ENCODE results near the gene POU1F1.
"Not testable (repeated sequence)": the region's sequence is repeated elsewhere in the genome, so short reads cannot be mapped to it uniquely, and the experiment has no call there.

The POU1F1 gene

GRCh38 chr3:87248831-87249230, 27.6 kb downstream of the POU1F1 start:
- DNase-seq = no peak

DNA sequence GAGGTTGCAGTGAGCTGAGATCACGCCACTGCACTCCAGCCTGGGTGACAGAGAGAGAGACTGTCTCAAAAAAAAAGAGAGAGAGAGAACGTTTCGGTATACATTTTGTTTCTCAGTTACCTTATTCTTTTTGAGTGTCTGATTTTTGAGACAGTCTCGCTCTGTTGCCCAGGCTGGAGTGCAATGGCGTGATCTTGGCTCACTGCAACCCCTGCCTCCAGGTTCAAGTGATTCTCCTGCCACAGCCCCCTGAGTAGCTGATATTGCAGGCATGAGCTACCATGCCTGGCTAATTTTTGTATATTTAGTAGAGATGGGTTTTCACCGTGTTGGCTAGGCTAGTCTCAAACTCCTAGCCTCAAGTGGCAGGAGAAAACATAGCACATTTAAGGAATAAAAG, 28.2 kb downstream of the POU1F1 start:
- DNase-seq = not testable (repeated sequence)

DNA sequence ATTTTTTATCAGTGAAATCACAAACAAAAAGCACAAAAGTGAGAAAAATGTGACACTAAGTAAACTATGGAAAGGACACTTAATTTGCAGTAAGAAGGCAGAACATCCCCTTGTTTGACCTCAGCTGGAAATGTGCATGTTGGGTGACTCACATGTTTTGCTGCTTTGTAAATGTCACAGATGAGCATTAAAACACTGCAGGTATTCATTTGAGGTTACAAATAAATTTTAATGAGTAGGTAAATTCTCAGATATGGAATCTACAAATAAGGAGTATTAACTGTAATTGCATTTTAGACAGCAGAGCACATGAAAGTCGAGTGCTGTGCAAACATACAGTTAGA, 29.0 kb downstream of the POU1F1 start:
- no peak for DNase-seq

DNA sequence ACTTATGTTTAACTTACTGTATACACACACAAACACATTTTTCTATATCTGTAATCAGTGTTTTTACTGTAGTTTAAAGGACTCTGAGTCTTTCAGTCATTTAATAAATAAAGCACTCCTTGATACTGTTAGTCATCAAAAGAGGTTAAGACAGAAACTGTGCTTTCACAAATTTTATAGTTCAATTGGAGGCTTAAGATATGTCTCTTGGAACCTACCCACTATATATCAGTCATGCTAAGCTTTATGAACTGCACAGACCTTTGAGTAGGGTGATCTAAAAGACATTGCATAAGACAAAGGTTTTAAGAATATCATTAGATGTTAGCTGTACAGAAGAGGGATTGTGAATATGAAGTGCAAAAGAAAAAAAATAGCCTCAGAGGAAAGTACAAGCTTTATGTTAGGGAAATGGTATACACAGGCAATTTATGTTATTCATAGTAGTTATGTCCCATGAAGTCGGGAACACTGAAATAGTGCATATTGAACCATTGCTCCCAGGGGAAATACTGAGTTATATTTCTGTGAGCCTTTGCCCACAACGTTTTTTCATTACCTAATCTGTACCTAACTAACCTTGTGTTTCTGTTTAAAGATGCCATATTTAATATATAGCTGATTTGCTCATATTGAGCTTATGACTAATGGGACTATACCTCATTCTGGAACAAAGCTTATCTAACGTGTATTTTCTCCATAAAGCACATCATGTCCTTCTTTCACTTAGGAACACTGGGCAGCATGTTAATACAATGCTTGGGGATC, 29.5 kb downstream of the POU1F1 start:
- DNase-seq = no peak

GRCh38 chr3:87236093-87236492, 40.3 kb downstream of the POU1F1 start:
- DNase-seq = no peak

- DNase-seq = no peak
These were observed 42.6 kb downstream of the POU1F1 start for GRCh38 chr3:87233805-87234204.

DNA sequence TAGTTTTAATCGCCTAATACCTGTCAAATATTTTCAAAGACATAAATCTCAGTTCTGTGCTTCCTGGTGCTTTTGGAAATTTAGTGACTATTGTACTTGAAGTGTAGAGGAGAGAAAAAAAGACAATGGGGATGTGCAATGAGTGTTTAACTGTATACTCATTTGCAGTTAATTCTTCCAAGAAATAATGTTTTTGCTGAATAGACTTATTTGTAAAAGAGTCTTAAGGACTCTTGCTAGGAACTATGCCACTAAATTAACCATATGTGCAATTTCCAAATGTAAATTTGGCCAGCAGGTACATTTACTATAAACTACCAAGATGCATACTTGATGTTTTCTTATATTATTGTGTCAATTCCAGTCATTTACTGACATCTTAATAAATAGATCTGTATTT, 47.3 kb downstream of the POU1F1 start:
- DNase-seq = no peak

DNA sequence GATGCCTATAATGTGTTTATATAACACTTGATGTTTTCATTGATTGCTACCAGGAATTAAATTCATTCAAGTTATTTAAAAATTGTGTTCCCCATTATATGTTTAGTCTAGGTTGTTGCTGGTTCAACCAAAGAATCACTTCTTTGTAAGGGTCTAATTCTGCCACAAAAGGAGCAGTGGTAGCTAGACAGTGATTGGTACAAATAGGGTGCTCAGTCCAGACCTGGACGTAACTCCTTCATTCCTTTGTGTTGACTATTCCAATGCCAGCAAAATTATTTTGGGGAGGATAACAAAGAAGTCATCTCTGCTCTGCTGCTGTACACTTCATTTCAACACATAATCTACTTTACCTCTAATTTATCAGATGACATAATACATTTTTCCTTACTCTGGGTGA, 48.1 kb downstream of the POU1F1 start:
- DNase-seq = no peak

- no peak for DNase-seq
These were observed 48.6 kb downstream of the POU1F1 start for GRCh38 chr3:87227835-87228144.

GRCh38 chr3:87227104-87227834, 49.1 kb downstream of the POU1F1 start, which contains the start of gene CHMP2B:
Gene CHMP2B (plus strand): TSS chr3:87227309. CDS start chr3:87227523, 214 bp downstream.
- DNase-seq = peak; percentile 84

- DNase-seq = no peak
These were observed 50.7 kb downstream of the POU1F1 start for GRCh38 chr3:87225659-87226058.

DNA sequence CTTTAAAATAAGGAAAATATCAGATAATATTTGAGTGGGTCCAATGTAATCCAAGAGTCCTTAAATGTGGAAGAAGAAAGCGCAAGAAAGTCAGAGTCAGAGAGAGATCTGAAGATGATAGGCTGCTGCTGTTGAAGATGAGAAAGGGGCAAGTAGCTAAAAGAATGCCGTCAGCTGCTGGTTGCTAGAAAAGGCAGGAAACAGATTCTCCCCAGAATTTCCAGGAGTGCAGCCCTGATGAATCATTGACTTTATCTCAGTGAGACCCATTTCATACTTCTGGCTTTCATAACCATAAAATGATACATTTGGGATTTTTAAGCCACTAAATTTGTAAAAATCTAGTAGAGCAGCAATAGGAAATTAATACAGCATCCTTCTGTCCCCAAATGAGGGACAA, 56.8 kb downstream of the POU1F1 start:
- DNase-seq = no peak

DNA sequence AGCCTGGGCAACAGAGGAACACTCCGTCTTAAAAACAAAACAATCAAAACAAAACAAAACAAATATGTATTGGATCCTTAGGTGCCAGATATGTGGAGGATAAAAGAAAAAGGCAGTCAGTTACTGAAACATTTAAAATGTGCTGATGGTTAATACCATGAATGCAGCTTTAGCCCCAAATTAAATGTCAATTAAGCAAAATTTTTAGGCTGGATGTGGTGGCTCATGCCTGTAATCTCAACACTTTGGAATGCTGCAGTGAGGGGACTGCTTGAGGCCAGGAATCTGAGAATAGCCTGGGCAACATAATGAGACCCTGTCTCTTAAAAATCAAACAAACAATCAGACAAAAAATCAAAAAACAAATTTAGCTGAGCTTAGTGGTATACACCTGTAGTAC, 57.8 kb downstream of the POU1F1 start:
- no peak for DNase-seq
